B cell (primary cell): ENCODE results near the gene KRT33B. TPM values are rescaled to one million over a fixed set of nuclear protein-coding genes. Genes with fewer than 3 reads are reported as not detected.
"Not testable (repeated sequence)": the region's sequence is repeated elsewhere in the genome, so short reads cannot be mapped to it uniquely, and the experiment has no call there.

Experiments
- ATAC-seq: fragments of 200-7000 bp; cut with Tn5 transposase; one replicate; pipeline ENCODE4 v1.10.0; 2021; ENCODE audit warnings: low read depth, mild to moderate bottlenecking, moderate number of reproducible peaks, moderate library complexity
- CTCF ChIA-PET: fragments of 350-600 bp; sonication (Branson Sonifier 250); formaldehyde crosslinking; loops from one replicate; lab custom pipeline; 2021; ENCODE audit warnings: antibody characterized with exemption, inconsistent platforms; lab: Charles Lee
- POLR2A ChIA-PET: fragments of 350-600 bp; sonication (Branson Sonifier 250); formaldehyde crosslinking; loops from one replicate; lab custom pipeline; 2021; ENCODE audit warnings: antibody characterized with exemption; lab: Charles Lee
- DNase-seq: peaks from one replicate; pipeline ENCODE4 v3.0.0; 2013
- H2AFZ ChIP-seq: 2 replicates; pipeline ENCODE4 v1.6.1; 2012; ENCODE audit warnings: mild to moderate bottlenecking, low read depth, low read length; ENCODE audit not compliant: insufficient read depth, poor library complexity, severe bottlenecking
- H3K27ac ChIP-seq, 2 donors: 1 replicate in 1 of 2; 2 replicates in 1 of 2; pipeline ENCODE4 v1.5.1; 2012 to 2013; ENCODE audit warnings: low read length in 2 of 2, mild to moderate bottlenecking in 2 of 2, moderate library complexity in 1 of 2
- H3K27me3 ChIP-seq, 4 experiments: fragments of 200-600 bp in 1 of 4; sonication (generic) in 1 of 4; replicated peaks in 1 of 4; 1 replicate in 2 of 4; 2 replicates in 2 of 4; pipeline versions ENCODE4 v1.6.1 to v1.7.0; 2013 to 2016; ENCODE audit warnings: low read length in 3 of 4, mild to moderate bottlenecking in 2 of 4, mixed read lengths in 1 of 4, moderate library complexity in 1 of 4; ENCODE audit not compliant: insufficient read depth in 4 of 4, control insufficient read depth in 3 of 4; ENCODE audit errors: control extremely low read depth in 1 of 4
- H3K36me3 ChIP-seq, 2 experiments: replicated peaks in 1 of 2; 1 replicate in 1 of 2; 2 replicates in 1 of 2; pipeline versions ENCODE4 v1.6.1 to v1.7.1; 2013; ENCODE audit warnings: low read length in 1 of 2; ENCODE audit not compliant: insufficient read depth in 2 of 2, control insufficient read depth in 1 of 2; ENCODE audit errors: control extremely low read depth in 1 of 2, extremely low read depth in 1 of 2
- H3K4me1 ChIP-seq, 2 donors: fragments of 200-600 bp in 1 of 2; sonication (generic) in 1 of 2; 1 replicate in 1 of 2; 2 replicates in 1 of 2; pipeline versions ENCODE4 v1.5.1 to v1.6.1; 2013 to 2017; ENCODE audit warnings: low read length in 2 of 2; ENCODE audit not compliant: control insufficient read depth in 2 of 2, insufficient read depth in 2 of 2
- H3K4me2 ChIP-seq: replicated peaks from 2 replicates; pipeline ENCODE3; 2012; ENCODE audit warnings: mild to moderate bottlenecking, low read depth, low read length; ENCODE audit not compliant: poor library complexity, severe bottlenecking
- H3K4me3 ChIP-seq, 5 experiments: fragments of 200-600 bp in 1 of 5; sonication (generic) in 1 of 5; 1 replicate in 3 of 5; 2 replicates in 2 of 5; pipeline versions ENCODE4 v1.5.1 to v1.7.0; 2011 to 2016; ENCODE audit warnings: low read length in 4 of 5, mild to moderate bottlenecking in 4 of 5, low read depth in 2 of 5, control low read depth in 1 of 5, moderate library complexity in 1 of 5; ENCODE audit not compliant: insufficient read depth in 1 of 5; ENCODE audit errors: control extremely low read depth in 1 of 5, extremely low read depth in 1 of 5
- H3K79me2 ChIP-seq: fragments of 200-600 bp; sonication (generic); one replicate; pipeline ENCODE4 v1.6.0; 2016; ENCODE audit warnings: low read length; ENCODE audit not compliant: control insufficient read depth, insufficient read depth
- H3K9ac ChIP-seq: fragments of 200-600 bp; sonication (generic); 2 replicates; pipeline ENCODE4 v1.6.1; 2017; ENCODE audit warnings: mild to moderate bottlenecking, low read length, moderate library complexity
- H3K9me3 ChIP-seq, 3 donors: one replicate each; pipeline versions ENCODE4 v1.6.1 to v1.7.1; 2013; ENCODE audit warnings: low read length in 2 of 3; ENCODE audit not compliant: control insufficient read depth in 2 of 3, insufficient read depth in 1 of 3; ENCODE audit errors: control extremely low read depth in 1 of 3
- H4K20me1 ChIP-seq: 2 replicates; pipeline ENCODE4 v1.6.0; 2012; ENCODE audit warnings: mild to moderate bottlenecking, low read length; ENCODE audit not compliant: insufficient read depth, control insufficient read depth, poor library complexity, severe bottlenecking
- H3K27ac Mint-ChIP-seq: one replicate; pipeline ENCODE4 v1.8.0; 2021; ENCODE audit warnings: mixed read lengths
- H3K27me3 Mint-ChIP-seq: one replicate; pipeline ENCODE4 v1.8.0; 2021; ENCODE audit warnings: mixed read lengths
- H3K4me1 Mint-ChIP-seq: one replicate; pipeline ENCODE4 v1.8.0; 2021; ENCODE audit warnings: mixed read lengths
- H3K4me3 Mint-ChIP-seq: one replicate; pipeline ENCODE4 v1.8.0; 2021; ENCODE audit warnings: mixed read lengths
- H3K9me3 Mint-ChIP-seq: one replicate; pipeline ENCODE4 v1.8.0; 2022; ENCODE audit warnings: mixed read lengths; ENCODE audit not compliant: insufficient read depth
- EZH2 ChIP-seq: IDR thresholded peaks from 2 replicates; pipeline ENCODE4 v1.6.1; 2012; ENCODE audit warnings: borderline replicate concordance, low read depth, mild to moderate bottlenecking, moderate library complexity, low read length; ENCODE audit not compliant: insufficient read depth, poor library complexity, severe bottlenecking
- WGBS: methylation state at CpG from one replicate; pipeline ENCODE4 v1.1.5; 2013; ENCODE audit warnings: missing lambda C conversion rate; ENCODE audit not compliant: insufficient coverage; 5-methylcytosine and 5-hydroxymethylcytosine counted together
- intact Hi-C: fragments of 100-400 bp; cut with micrococcal nuclease; formaldehyde crosslinking; loops from one replicate; pipeline ENCODE4 v1.10.0; 2022
- polyA plus RNA-seq: library from polyadenylated mRNA; depleted of rRNA; stranded (reverse); fragments of >200 nt; gene quantifications from 2 replicates; pipeline ENCODE4 v1.2.3, GENCODE V29; 2012
- total RNA-seq, 2 donors: library from RNA; stranded (reverse); fragments of 120-200 nt in 1 of 2; gene quantifications; 1 replicate in 1 of 2; 2 replicates in 1 of 2; pipeline versions ENCODE4 v1.2.3 to v1.2.4, GENCODE V29; 2013 to 2022
- TF ChIP-seq, protein P1 (sequence below): fragments of 200-600 bp; IDR thresholded peaks from one replicate; pipeline ENCODE4 v1.8.0; 2022; ENCODE audit warnings: antibody characterized with exemption, mild to moderate bottlenecking

KRT33B gene
- total and polyA plus RNA-seq, 2 donors (not counting 1 experiment from before 2014, with no cell fraction given): not detected

- intact Hi-C loops: no loop called here
- TF ChIP-seq EZH2: no peak
- TF ChIP-seq, protein P1, sequence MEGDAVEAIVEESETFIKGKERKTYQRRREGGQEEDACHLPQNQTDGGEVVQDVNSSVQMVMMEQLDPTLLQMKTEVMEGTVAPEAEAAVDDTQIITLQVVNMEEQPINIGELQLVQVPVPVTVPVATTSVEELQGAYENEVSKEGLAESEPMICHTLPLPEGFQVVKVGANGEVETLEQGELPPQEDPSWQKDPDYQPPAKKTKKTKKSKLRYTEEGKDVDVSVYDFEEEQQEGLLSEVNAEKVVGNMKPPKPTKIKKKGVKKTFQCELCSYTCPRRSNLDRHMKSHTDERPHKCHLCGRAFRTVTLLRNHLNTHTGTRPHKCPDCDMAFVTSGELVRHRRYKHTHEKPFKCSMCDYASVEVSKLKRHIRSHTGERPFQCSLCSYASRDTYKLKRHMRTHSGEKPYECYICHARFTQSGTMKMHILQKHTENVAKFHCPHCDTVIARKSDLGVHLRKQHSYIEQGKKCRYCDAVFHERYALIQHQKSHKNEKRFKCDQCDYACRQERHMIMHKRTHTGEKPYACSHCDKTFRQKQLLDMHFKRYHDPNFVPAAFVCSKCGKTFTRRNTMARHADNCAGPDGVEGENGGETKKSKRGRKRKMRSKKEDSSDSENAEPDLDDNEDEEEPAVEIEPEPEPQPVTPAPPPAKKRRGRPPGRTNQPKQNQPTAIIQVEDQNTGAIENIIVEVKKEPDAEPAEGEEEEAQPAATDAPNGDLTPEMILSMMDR: no peak
- Histone ChIP-seq H3K27me3 (peaks cover 0 to 4% (median 1%) of the 10 kb centered on the region in 4 experiments), H3K36me3 (no peaks in the 10 kb centered on the region), H3K9ac (no peak overlapping the region), H2AFZ (no peak overlapping the region), H3K4me3 (no peak overlapping the region), H3K27ac (no peak overlapping the region), H4K20me1 (no peaks in the 10 kb centered on the region), H3K79me2 (no peaks in the 10 kb centered on the region), H3K4me2 (no peak overlapping the region), H3K9me3 (no peaks in the 10 kb centered on the region), H3K4me1 (no peaks in the 10 kb centered on the region)
- DNase-seq (no peak), ATAC-seq (no peak)
- 94% methylated on average over 7 of the region's 7 CpGs for WGBS
- no peaks in the 10 kb centered on the region for H3K4me1 Mint-ChIP-seq
- POLR2A ChIA-PET: no interaction called here
- H3K27ac Mint-ChIP-seq: no peak overlapping the region
- H3K27me3 Mint-ChIP-seq: peaks cover 53% of the 10 kb centered on the region
- CTCF ChIA-PET: no interaction called here
- no peaks in the 10 kb centered on the region for H3K9me3 Mint-ChIP-seq
- no peak overlapping the region for H3K4me3 Mint-ChIP-seq
These were observed 26.7 kb upstream of the KRT33B start for GRCh38 chr17:41396340-41396739.

DNA sequence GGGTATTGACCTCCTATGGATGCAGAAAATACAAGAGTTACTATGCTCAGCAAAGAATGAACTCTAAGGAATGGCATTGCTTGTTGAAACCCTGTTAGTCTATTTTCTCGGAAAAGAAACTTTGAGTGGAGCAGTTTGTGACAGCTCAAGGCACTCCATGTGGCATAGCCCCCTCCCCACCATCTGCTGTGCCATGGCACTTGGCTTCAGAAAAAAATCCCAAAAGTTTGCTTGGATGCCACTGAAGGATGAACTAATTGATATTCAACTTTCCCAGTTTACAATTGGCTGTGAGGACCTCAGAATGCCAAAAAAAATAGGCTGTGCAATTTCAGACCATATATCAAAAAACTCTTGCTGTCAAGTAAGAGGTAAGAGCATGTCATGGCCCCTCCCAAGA, 26.0 kb upstream of the KRT33B start:
- DNase-seq (no peak), ATAC-seq (no peak)
- no peaks in the 10 kb centered on the region for H3K36me3 ChIP-seq
- intact Hi-C loops: no loop called here
- H3K79me2 ChIP-seq: no peaks in the 10 kb centered on the region
- H3K4me1 Mint-ChIP-seq: no peaks in the 10 kb centered on the region
- no peaks in the 10 kb centered on the region for H3K9me3 ChIP-seq
- H3K4me3 Mint-ChIP-seq: no peak overlapping the region
- 100% methylated on average over 1 of the region's 1 CpG for WGBS
- TF ChIP-seq, protein P1: no peak
- no peak for TF ChIP-seq EZH2
- H3K9me3 Mint-ChIP-seq: no peaks in the 10 kb centered on the region
- ChIA-PET CTCF (no interaction called here), POLR2A (no interaction called here)
- H2AFZ ChIP-seq: no peak overlapping the region
- H3K27me3 Mint-ChIP-seq: peaks cover 56% of the 10 kb centered on the region
- no peaks in the 10 kb centered on the region for H4K20me1 ChIP-seq
- no peaks in the 10 kb centered on the region for H3K4me1 ChIP-seq
- H3K9ac ChIP-seq: no peak overlapping the region
- H3K27me3 ChIP-seq: peaks cover 0 to 5% (median 0%) of the 10 kb centered on the region in 4 experiments
- H3K27ac ChIP-seq: no peak overlapping the region
- no peak overlapping the region for H3K4me2 ChIP-seq
- H3K4me3 ChIP-seq: no peak overlapping the region
- no peak overlapping the region for H3K27ac Mint-ChIP-seq

- H3K9me3 ChIP-seq, H3K27me3 ChIP-seq, H3K36me3 ChIP-seq, H3K4me3 ChIP-seq, H3K9me3 Mint-ChIP-seq, H3K4me1 Mint-ChIP-seq, H4K20me1 ChIP-seq, H2AFZ ChIP-seq, H3K9ac ChIP-seq, H3K4me3 Mint-ChIP-seq, ATAC-seq, POLR2A ChIA-PET, H3K4me2 ChIP-seq, intact Hi-C loops, H3K79me2 ChIP-seq, CTCF ChIA-PET, H3K27ac Mint-ChIP-seq, DNase-seq, H3K4me1 ChIP-seq, H3K27ac ChIP-seq: not testable (repeated sequence)
- H3K27me3 Mint-ChIP-seq: peaks cover 55% of the 10 kb centered on the region
- WGBS: 85% methylated on average over 7 of the region's 12 CpGs
These were observed 25.4 kb upstream of the KRT33B start for GRCh38 chr17:41395044-41395443.
